Inferior parietal cortex (tissue), 1 donor: Measurements from ENCODE around the gene EFNA5.

Source experiments
- DNase-seq: peaks from one replicate; pipeline ENCODE4 v3.0.0-alpha.2; 2016; ENCODE audit errors: extremely low spot score

The EFNA5 gene

DNA sequence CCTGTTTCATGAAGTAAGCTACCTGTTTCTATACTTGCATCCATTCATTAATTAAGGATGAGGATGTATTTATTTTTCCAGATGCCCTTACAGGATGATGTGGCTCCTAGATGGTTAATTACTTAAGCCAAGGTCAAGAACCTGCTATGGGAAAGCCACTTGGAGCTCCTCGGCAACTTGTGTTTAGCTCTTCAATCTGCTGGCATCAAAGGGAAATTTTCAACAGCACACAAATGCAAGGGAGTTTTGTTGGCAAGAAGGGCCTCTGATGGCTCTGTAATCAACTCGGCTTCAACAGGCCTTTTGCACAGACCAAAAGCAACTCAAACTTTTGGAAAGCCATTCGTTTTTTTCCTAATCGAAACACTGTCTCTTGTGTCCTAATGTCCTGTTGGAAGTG is 125.3 kb downstream of the EFNA5 start:
- no peak for DNase-seq

DNA sequence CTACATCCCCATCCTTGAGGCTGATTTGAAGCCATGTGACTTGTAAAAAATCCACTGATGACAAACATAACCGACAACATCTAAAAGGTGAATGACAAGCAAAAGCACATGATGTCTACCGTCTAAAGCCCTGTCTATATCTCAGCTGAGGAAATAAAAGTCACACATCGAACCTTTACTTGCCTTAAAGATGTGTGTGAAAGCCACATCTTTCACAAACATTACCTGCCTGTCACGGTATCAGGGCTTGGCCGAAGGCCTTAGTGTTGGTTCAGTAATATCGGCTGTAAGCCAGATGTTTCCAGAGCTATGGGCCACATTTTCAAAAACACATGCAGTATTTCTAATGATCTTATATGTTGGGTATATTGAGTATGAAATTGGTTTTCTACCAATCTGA is 125.8 kb downstream of the EFNA5 start:
- no peak for DNase-seq

DNA sequence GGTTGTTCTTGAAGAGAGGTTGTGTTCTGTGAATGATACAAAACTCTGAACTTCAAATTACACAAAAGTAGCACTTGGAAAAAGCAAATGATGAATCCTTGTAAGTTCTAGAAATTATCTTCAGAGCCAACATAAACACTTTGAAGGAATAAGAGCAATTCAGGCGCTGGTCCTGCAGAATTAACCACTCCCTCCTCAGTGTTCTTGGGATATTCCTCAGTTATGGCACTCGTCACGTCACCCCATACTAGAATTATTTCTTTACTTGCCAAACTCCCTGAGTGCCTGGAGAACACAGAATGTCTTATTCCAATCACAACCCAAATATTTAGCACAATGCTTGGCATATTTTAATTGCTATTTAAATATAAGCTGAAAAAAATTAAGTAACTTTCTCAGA is 126.3 kb downstream of the EFNA5 start:
- no peak for DNase-seq

DNA sequence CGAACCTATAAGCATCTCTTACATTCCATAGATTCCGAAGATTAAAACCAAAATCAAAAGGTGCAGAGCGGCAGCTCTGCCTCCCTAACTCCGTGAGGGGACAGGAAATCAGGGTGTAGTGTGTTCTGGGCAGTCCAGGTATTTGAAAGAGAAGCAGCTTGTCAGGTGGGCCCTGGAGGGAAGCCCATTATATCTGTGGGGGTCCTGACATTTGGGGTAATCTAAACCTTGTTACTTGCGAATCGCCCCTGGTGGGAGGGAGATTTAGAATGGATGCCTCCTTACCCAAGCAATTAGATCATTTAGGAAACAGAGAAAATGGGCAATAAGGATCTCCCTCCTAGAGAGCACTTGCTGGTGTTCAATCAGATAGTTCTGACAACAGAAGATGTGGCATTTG is 126.9 kb downstream of the EFNA5 start:
- no peak for DNase-seq

DNA sequence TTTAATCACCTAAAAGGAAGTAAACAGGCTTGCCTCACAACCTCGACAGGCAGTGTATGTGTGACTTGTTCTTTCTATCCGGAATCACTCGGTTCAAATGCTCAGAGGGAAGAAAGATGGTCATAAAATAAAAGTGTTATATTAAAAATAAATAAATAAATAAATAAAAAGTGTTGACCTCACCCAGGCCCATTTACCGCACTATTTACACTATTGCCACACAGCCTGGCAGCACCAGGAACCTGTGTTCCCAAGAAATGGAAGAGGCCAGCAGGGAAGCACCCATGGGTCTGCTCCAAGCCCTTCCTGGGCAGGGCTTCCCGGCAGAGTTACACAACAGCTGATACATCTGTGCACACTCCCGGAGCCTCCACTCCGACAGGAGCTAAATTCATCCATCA is 127.9 kb downstream of the EFNA5 start:
- DNase-seq, result no peak

DNA sequence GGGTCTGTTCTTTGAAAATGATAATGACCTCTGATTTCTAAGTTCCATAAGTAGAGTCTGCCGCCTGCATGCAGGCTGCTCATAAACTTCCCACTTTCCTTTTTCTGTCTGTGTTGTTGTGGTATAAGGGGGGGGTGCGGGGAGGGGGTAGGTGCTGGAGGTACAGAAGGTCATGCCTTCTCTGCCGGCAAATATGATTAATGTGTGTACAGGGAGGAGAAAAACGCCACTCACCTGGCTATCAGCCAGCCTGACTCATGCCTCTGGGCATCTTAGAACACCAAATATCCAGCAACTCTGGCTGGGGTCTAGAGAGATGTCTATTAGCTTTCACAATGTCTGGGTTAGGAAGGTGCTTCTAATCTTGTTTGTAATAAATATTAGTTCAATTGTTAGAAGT is 128.3 kb downstream of the EFNA5 start:
- no peak for DNase-seq

DNA sequence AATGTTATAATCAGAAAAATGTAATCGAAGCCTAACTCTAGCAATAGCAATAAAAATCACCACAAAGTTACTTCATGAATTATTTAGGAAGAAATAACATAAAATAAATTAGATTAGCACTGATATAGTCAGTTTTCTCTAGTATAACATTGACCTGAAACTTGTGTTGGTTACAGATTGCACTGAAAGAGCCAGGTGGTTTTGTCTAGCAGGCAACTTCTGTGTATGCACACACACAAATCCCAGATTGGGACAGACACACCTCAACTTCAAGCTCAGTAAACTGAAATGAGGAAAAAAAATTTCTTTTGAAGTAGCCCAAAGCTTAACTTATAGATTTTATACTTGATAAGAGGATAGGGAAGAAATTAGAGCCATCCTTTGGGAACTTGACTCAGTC is 129.3 kb downstream of the EFNA5 start:
- DNase-seq, result no peak

DNA sequence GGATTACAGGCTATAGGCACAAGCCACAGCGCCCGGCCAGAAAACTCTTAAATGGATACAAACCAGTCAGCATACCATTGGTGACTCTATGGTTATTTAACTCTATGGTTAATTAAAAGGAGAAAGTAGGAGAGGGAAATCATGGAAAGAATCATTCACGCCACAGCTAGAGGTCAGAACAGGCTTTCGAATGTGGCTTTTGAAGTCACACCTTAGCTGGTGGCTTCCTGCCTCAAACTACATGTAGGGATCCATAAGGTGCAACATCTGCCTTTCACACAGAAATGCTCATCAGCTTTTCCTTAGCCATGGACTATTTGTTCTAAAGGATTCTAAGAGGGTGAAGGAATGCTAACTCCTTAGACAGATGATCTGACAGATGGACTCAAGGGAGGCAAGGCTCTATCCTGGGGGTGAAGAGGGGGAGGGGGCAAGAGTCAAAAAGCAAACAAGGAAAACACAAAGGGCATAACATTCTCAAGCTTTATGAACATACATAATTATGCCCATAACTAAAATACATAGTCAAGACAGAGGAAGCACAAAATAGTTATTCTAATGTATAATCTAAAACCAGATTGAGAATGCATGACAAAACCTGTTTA is 130.9 kb downstream of the EFNA5 start:
- no peak for DNase-seq

DNA sequence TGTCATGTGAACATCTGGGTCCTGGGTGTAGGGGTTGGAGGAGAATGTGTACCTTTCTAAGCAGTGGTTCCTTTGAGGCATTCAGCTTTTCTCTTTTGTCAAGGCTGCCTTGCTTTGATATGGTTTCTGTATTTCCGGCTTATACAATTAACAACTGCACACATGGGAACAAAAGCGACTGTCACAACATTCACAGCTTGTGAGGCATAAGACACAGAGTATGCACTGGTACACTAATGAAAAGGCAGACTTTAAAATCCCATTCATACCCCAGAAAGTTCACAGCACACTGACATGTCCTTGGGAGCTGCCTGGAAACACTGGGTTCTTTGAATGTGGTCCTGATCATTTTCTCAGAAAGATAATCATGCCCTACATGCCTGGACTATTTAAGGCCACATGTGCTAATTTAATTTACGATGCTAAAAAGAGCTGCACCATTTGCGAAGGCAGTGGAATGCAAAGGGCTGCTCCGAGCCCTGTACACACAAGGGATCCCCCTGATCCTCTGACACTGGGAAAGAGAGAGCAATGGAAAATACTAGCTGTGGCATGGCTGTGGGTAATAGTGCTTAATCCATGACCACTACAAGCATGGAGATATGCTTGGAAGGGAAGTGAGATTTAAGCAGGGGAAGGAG is 131.8 kb downstream of the EFNA5 start:
- no peak for DNase-seq

DNA sequence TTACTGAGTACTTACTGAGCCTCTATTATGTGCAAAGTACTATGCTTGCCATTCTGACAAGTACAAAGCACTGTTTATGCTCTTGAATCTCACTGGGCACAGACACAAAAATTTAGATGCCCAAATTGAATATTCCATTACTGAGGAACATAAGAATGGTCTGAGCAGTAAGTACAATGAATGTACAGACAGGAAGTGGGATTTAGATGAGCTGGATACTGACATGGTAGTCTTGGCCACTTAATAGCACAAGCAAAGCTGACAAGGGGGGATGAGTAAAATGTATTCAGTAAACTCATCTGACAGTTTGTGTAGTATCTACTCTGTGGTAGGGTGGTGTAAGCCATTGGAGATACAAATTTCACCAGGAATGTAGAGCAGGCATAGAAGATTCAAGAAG is 132.4 kb downstream of the EFNA5 start:
- no peak for DNase-seq

DNA sequence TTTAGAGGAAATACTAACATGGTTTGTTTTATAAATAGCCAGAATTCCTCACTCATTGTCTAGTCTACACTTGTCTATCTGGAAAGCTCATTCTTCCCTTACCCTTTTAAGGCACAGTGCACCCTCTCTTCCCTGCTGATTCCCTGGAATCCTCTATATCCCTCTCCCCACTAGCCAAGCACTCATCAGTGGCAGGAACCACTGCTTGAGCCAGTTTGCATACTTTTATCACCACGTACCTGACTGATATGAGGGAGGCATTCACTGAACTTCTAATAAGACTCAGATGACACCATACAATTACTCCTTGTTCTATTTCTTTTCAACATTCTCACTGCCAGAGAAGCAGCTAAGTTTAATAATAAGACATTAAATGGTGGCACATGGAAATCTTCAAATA is 134.9 kb downstream of the EFNA5 start:
- no peak for DNase-seq

DNA sequence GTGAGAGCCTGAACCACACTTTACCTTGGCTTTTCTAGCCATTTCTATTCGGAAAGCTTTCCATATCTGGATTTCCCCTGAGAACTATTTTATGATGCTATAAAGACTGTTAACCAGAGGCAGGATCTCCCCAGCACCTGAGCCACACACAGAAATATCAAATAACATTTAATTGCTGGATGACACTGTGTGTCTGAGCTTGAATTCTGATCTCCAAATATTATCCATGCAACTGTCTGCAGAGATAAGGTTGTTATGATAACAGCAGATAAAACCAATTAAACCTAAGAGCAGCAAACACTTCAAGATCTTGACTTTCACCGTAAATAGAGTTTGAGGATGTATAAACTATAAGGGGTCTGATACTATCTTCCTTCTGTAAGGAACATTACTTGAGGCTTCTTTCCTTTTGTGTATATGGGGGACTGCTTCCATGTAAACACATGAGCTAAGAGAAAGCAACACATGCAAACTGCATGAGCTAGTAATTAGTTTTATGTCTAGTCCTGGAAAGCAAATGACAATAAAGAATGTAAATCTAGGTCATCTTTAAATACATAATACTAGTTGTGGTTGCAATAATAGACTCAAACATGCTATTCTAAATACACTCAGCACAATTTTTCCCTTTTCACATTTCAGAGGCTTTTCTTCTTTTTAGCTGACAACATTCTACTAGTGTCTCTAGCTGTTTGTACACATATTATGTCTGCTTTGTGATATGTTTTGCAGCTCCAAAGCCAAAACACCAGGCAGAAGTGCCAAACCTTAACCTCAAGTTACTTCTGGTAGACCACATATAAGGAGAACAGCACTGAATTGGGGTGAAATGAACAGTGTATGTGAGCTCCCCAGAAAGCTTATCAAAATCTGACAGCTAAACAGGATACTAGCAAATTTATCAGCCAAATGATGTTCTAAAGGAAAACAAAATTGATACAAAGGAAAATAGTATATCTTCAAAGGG is 136.5 kb downstream of the EFNA5 start:
- no peak for DNase-seq

DNA sequence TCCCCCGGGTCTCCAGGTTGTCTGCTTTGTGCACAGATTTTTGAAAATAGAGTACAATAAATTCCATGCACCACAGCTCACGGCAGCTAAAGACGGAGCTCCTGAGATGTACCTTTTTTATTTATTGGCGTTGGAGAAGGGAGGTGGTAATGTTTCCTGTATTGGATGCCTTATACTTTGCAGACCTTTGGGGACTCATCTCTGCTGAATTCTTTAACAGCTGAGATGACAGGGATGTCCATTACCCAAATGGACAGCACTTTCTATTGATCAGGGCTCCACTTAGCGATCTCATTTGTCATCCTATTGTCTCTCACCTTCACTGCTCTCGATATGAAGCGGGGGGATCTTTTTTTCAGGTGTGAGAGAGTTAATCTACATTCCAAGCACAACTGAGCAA is 137.8 kb downstream of the EFNA5 start:
- DNase-seq, result no peak

DNA sequence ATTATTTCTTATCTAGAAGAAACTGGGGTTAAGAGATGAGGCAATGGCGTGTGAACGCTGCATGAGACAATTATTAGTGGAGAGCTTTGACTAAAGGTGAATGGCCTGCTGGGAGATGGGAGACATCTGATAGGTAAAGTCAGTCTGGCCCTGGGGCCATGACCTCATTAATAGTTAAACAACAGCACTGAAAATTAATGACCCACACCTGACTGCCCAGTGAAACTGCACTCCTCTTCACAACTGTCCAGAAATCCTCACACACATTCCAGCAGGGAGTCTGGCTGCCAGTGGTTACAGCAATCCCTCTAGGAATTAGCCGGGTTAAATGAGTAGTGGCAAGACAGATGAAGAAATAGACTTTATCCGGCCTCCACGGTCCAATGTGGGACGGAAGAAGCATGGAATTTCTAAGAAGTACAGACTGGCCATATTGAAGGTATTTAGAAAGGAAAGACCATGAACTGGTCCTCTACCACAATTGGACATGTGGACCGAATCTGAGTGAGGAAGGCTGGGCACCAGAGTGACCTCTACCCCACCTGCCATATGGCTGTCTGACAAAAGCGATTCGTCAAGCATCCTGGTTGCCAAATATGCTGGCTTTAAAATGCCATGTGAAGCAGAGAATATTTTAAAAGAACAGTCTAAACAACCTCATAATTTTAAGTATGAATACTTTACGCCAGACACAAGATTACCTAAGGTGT is 138.4 kb downstream of the EFNA5 start:
- DNase-seq, result no peak

DNA sequence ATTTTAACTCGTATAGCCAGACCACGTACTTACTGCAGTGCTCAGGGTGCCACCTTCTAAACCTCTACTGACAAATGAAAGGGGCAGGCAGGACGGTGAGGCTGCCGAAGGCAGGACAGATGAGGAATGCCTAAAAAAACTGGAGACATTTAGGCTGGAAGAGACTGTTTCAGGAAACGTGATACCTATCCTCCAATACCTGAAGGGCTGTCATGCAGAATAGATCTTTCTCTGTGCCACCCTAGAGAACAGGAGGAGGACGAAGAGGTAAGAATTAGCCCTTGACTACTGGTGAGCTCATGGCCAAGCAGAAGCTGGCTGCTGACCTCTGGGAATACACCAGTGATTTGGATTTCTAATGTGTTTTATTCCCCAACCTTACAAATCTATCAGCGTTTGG is 139.4 kb downstream of the EFNA5 start:
- no peak for DNase-seq

DNA sequence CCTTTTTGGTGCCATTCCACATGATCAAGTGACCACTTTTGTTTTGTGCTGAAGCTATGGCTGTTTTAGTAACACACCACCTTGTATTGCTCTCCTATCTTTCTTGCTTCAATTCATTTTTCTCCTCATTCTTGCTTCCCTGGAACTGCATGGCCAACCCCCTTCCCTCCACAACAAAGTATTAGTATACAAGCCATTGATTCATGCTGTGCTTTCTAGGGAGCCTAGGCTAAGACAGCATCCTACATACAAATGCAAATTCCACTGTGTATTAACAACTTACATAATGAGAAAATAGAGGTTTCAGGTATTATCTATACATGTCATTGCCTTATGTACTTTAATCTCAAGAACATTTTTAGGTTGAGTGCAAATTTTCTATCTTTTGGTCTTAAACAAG is 141.1 kb downstream of the EFNA5 start:
- DNase-seq, result no peak

DNA sequence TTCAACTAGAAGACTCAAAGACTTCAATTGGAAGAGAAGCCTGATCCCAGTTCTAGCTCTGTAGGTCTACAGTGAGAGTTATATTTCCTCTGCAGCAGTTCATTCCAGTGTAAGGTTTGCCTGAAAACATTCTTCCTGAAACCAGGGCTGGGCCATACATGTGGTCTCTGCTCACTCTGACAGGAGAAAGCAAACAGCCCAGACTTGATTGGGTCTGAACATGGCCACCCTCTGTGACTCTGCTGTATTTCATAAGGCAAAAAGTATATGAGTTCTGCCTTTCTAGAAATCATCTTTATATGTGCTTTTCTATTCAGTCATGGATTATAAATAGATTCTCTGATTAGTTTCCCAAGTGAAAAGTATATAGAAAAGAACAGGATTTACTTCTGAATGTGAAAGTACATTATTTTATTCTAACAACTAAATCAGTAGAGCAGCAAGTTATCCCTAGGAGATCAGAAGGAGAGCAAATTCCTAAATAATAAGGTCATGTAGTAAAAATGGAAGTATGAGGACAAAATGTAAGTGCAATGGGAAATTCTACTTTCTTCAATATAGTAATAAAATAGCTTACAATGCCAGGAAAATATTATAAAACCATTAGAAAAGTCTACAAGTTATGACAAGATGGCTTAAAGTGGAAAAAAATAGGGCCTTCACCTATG is 144.3 kb downstream of the EFNA5 start:
- no peak for DNase-seq

DNA sequence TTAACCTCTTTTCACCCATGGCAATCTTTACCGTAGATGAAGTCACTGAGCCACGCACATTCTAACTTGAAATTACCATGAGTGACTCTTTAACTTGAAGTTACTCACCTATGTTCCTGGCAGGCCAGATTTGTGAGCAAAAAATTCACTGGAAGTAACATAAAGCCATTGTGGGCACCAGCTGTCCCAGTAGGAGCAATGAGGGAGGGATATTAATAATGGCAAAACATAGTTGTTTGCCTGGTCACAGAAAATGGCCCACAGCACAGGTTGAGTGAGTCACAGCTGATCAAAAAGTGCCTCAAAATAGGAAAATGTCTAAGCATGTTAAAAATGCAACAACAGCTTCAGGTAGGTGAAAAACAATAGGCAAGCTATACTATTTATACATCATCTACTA is 146.6 kb downstream of the EFNA5 start:
- no peak for DNase-seq

DNA sequence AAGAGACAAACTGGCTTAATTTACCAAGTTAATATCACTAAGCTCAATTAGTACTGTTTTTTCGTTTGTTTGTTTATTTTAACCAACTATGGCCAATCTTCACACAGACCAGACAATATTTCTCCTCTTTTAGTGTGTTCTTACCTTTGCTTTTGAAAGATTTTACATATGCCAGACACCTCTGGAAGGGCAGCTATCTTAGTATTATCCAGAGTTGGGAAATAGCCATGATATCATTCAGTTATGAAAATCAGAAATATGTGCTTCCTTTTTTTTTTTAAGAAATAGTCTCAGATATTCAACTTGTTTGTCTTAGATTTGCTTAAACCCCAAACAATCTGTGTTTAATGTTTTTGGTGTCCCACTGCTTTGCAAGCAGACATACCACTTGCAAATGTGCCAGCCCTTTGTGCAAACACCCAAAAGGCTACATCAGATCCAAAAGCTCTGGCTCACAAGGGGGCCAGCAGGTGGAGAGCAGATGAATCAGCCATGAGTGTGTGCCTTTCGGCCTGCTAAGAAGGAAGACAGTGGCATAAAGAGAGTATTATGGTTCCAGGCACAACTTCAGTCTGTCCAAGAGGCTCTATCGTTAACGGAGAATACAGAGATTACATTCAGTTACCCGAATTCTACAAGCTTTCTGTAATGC is 147.6 kb downstream of the EFNA5 start:
- no peak for DNase-seq

DNA sequence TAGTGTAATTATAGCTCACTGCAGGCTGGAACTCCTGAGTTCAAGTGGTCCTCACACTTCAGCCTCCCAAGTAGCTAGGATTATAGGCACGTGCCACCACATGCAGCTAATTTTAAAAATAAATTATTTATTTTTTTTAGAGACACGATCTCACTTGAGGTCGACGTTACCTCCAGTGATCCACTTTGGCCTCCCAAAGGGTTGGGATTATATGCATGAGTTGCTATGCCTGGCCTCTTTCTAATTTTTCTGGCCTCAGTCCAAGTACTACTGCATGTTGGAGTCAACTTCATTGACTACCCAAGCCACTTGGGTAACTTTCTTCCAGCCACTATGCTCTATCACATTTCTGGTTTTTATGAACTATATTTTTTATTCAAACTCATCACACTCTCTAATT is 148.3 kb downstream of the EFNA5 start:
- no peak for DNase-seq

DNA sequence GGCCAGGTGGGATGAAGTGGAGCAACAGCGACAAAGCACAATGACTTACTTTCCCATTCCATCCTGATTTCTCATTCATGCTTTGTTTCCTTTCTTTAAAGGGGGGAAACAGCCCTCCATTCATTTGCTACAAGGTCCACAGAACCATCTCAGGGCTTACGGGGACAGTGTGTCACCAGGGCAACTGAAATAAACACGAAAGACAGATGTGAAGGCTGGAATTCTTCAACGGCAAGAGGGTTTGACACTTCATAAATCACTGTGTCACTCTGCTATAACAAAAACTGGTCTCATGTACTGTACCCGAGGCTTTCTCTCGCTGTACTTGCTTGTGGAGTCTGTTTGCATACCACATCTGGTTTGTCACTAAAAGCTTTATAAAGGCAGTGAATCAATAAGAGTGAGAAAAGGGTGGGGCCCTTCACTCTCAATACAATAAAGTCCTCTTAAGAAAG is 150.8 kb downstream of the EFNA5 start:
- no peak for DNase-seq
